Glomerular visceral epithelial cell (primary cell): ENCODE results near the gene RBM6.
A peak's percentile ranks its signal among the peaks of the same experiment; 100 is the strongest.

Source experiments
- DNase-seq: peaks from one replicate; pipeline ENCODE4 v3.0.0-alpha.2; 2016; ENCODE audit errors: extremely low spot score

The RBM6 gene

DNA sequence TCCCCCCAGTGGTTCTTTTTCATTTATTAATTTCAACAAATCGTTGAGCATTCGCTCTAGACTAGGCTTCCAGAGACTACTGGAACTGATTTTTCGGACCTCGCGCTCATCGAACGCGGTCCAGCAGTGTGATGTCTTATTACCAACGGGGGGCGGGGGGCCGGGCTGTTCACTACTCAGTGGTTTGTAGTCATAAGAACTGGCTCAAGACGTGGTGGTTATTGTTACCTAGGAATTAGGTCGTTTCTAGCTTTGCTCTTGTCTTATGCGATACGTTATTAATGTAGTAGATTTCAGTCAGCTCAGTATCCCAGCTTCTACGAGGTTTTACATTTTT is 149.6 kb downstream of the RBM6 start:
- peak; percentile 25 for DNase-seq

DNA sequence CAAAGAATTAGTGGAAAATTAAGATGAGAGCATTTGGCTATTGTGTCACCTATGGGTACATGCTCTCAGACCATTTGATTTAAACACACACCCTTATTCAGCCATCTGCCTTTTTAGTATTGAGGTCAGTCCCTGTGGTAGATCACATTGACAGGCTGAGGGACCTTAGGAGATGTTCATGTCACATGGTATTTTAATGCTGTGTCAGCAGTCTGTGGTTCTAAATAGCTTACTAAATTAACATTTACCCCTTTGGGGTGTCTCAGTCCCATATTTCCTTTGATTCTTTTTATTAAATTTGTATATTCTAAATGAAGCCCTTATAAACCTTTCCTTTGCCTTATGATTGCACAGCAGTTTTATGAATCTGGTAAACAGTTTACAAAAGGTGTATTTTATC is 151.0 kb downstream of the RBM6 start:
- DNase-seq, result no peak

- no peak for DNase-seq
These were observed 155.5 kb downstream of the RBM6 start for GRCh38 chr3:50095352-50095998.

DNA sequence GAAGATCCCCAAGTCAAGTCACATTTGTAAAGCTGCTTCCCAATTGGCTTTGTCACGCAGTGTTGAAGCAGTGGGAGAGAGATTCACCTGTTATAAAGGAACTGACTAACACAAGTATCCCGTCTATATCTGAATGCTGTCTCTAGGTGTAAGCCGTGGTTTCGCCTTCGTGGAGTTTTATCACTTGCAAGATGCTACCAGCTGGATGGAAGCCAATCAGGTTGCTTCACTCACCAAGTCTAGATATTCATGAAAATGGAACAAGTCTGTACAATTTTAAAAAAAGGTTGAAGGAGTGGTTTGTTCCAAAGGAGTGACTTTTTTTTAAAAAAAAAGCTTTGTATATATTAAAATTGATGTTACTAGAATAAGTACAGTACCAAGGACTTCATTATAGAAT is 160.4 kb downstream of the RBM6 start:
- DNase-seq, result no peak

DNA sequence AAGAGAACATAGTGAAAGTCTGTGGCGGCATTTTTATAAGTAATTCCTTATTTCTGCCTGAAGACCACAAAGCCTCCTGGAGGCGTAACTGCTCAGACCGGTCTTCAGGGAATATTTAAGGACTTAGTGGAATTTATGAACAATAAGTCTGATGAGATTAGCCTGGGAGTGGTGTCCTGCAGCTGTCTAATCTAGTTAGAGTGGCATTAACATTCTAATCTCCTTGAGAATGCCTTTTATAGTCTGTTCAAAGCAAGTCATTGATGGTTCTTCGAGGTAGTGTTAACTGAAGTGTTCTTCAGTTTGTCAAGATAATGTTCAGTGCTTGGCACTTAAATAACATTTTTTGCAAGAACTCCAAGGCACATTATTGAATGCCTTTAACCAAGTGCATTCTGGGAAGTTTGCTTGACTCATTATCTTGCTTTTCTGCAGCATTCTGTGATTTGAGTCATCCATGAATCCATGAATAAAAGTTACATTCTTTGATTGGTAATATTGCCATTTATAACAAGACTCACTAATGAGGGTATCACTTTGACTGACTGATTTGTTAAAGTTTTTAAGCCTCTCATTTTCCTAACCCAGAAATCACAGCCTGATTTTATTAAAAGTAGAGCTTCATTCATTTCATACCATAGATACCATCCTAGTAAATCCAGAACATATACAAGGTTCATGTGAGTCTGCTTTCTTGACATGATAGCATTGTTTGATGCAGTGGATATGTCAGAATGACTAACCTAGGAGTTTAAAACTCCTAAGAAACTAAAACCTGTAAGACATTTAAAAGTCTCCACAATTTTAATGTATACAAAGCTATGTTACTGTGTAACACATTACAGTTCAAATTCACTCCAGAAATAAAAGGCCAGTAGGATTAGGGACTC is 161.3 kb downstream of the RBM6 start:
- DNase-seq, result no peak

- no peak for DNase-seq
These were observed 162.6 kb downstream of the RBM6 start for GRCh38 chr3:50102558-50102957.

GRCh38 chr3:50111757-50112156 is 171.8 kb downstream of the RBM6 start:
- DNase-seq, result no peak

- peak; percentile 33 for DNase-seq
These were observed 172.5 kb downstream of the RBM6 start for GRCh38 chr3:50112462-50112861.

DNA sequence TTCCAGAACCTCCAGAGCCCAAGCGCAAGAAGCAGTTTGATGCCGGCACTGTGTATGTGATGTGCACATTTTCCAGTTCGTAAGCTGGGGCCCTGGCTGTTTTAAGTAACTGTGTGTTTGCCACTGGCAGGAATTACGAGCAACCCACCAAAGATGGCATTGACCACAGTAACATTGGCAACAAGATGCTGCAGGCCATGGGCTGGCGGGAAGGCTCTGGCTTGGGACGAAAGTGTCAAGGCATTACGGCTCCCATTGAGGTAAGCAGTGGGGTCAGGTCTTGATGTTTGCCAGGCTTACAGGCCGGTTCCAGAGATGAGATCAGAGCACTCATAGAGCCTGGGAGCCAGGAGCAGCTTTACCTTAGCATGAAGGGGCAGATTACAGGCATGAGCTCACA is 177.2 kb downstream of the RBM6 start:
- no peak for DNase-seq

GRCh38 chr3:50118237-50118636 is 178.3 kb downstream of the RBM6 start:
- DNase-seq, result no peak

DNA sequence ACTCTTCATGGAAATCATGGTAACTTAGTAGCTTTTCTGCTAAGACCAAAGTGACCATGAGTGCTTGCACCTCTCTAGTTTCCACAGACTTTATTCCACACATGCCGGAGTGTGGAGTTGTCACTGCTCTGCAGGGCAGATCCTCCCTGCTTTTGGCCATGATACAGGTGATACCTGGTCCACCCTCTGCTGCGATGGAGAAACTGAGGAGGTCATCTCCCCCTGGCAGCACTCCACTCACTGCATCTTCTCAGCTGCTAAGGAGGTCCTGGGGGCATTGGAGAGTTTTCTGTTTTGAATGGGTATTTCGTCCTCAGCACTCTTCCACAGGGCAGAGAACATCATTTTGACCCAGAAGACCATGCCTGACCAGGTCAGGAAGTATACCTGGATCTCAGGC is 179.8 kb downstream of the RBM6 start:
- DNase-seq, result no peak

DNA sequence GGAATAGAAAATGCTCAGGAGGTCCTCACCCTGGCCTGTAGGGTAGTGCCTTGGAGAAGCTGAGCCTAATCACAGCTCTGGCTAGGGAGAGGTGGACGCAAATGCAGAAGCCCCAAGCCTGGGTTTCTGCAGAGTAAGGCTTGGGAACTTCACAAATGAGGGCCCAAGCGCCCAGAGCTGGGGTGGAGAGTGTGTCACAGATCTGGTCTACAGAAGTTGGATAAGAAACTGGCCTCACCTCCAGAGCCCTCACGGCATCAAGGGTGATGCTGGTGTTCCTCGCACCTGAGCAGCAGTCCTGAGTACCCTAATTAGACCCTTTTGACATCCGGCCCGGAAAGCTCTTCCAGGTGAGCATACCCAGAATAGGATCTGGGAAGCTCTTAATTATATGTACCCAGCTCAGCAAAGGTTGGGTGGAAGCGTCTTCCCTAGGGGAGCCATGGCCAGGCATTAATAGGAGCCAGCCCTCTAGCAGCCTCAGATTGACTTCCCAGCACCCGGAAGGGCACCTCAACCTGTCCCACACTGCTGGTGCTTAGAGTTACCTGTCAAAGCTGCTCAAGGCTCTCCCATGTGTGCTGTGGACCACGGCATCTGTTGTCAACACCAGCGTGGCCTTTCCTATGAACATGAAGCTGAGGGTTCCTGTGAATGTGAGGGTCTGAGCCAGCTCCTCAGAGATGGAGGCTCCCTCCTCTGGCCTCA is 180.6 kb downstream of the RBM6 start:
- DNase-seq, result no peak

DNA sequence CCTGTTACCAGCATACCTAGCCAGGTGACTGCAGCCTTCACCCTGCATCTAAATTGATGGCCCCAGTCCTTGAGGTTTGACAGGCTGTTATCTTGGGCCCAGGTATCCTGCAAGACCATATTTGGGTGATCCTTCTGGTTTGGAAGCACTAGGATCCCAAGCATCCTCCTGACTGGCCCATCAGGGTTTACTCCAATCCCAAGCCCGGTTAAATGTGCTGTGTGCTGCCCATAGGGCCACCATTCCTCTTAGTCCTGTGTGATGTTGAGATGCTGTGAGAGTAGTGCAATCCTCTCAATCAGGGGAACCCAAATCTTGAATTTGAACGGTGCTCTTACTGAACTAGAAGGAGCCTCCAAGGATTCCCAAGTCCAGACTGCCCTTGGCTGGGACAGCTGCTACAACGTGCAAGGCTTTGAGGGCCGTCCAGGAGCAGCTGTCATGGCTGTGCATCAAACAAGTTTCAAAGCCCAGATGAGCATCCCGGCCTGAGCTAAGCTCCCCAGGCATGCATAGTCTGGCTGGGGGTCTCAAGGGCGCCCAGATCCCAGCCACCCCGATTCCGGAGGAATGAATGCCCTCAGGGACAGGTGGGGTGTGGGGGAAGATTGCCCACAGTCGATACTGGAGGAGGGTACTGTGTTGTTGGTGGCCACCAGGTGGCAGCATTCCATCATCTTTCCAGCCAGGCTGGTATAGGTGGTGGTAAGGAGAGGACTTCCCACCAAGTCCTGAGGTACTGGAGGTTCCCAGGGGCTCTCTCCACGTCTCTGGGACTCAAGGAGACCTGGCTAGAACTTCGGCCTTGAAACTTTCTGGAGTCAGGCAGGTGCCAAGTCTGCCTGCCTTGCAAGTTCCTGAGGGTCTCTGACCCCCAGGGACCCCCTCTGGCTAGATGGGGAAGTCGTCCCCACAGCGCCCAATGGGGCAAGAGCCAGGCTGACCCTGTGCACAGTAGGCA is 181.4 kb downstream of the RBM6 start:
- peak; percentile 86 for DNase-seq

DNA sequence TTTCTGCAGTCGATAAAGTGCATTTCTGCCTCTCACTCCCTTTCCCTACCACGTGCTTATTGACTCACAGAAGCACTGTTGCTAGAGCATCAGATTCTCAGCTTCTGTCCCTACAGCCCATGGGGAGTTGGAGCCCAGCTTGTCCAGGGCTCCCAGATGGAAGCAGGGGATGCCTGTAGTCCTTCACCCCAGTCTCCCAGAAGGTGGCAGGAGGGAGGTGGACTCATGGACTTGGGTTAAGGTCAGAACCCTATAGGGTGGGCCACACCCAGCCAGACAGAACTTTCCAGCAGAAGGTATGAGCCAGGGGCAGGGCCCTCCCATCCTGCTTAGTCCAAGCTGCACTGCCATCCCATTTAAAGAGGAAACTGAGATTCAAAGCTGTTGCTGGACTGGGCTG is 182.1 kb downstream of the RBM6 start:
- peak; percentile 18 for DNase-seq

- DNase-seq, result no peak
These were observed 182.9 kb downstream of the RBM6 start for GRCh38 chr3:50122661-50123391.

DNA sequence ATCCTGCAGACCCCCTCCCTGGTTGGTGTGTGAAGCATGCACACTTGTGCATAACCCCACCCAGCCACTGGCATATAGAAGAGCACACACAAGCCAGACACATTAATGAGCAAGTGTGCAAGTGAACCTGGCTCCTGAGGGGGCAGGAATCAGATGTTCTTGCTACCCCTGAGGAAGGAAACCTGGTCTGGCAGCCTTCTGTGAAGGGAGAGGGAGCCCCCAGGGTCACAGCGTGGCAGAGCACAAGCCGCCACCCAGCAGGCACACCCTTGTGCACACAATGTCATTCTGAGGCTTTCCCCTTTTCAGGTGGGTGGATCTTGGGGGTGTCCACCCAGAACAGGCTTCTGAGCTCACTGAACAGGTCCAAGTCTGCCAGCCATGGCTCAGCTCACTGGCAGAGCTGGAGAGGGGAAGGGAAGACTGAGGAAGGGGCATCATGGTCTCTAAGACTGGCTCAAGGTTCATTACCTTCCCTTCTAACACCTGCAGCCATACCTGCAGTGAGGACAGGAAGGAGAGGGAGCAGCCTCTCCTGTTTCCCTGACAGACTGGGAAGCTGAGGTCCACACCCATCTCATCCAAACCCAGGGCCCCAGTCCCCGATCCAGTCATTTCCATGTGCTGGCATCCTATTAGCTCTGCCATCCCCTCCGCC is 183.6 kb downstream of the RBM6 start:
- no peak for DNase-seq

DNA sequence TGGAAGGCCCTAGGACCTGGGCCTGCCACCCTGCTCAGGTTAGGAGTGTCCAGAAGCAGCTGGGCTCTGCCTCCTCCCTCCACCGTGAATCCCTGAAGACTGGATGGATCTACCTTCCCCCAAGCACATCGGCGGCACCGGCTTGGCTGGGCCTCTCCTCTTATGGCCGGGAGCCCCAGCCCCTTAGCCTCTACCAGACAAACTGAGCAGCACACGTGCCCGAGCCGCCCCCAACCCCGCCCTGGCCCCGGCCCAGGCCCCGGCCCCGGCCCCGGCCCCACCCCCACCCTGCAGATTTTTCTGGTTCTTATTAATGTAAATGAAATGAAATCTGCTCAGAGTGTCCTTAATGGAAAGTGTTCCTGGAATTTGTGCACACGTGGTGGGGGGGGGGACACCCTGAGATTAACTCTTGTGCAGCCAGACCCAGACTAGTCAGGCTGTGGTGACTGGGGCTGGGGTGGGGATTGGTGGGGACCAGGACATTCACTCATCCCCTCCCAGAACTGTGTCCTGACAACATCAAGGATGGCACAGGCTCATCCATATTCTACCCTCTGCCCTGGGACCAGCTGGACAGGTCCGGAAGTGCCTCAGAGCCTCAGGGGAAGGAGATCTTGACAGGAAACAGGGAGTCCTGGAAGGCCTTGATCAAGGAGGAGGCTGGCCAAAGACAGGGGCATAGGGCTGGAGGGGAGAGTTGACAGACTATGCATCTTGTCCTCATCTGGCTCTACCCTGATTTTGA is 184.3 kb downstream of the RBM6 start:
- no peak for DNase-seq

DNA sequence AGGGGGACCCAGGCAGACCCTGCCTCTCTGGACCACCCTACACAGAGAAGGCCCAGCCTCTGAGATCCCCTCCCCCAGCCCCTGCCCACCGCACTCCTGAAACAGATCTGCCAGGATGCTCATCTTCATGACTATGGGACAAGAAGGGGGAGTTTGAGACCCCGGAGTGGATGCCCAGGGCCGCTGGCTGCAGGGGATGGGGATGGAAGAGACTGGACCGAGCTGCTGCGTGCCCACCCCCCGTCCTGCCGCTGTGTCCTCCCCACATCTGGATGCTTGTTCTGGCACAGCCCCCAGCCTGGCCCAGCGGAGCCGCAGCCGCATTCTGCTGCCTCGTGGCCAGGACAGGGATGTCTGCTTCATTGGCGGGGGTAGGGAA is 184.8 kb downstream of the RBM6 start:
- DNase-seq, result no peak

GRCh38 chr3:50125541-50126286 is 185.8 kb downstream of the RBM6 start:
- DNase-seq, result no peak
